Stimulated activated naive B cell treated with anti-CD40 and anti-IgM and Interleukin-4, amounts not matched to agents 10 μg/mL and 1 μg/mL and 100 μg/mL, for 72 hours (primary cell): ENCODE measurements around the gene CTDSP1.

ENCODE experiments used
- ATAC-seq, 2 donors: fragments of 150-1000 bp; cut with Tn5 transposase; replicated peaks; 2 replicates each; pipeline ENCODE4 v1.10.0; 2021; ENCODE audit warnings: moderate library complexity in 1 of 2
- DNase-seq: peaks from one replicate; pipeline ENCODE4 v3.0.0; 2021
- H3K27ac Mint-ChIP-seq: one replicate; pipeline ENCODE4 v1.8.0; 2022; ENCODE audit warnings: mild to moderate bottlenecking, mixed read lengths
- H3K27me3 Mint-ChIP-seq, 2 donors: one replicate each; pipeline ENCODE4 v1.8.0; 2022; ENCODE audit warnings: mixed read lengths in 2 of 2
- H3K36me3 Mint-ChIP-seq, 2 donors: one replicate each; pipeline ENCODE4 v1.8.0; 2022; ENCODE audit warnings: mixed read lengths in 2 of 2, mild to moderate bottlenecking in 1 of 2
- H3K4me1 Mint-ChIP-seq, 2 donors: one replicate each; pipeline ENCODE4 v1.8.0; 2022; ENCODE audit warnings: mixed read lengths in 2 of 2, mild to moderate bottlenecking in 1 of 2
- H3K4me3 Mint-ChIP-seq, 2 donors: one replicate each; pipeline ENCODE4 v1.8.0; 2022; ENCODE audit warnings: mild to moderate bottlenecking in 2 of 2, mixed read lengths in 2 of 2, moderate library complexity in 1 of 2
- H3K9me3 Mint-ChIP-seq, 2 donors: one replicate each; pipeline ENCODE4 v1.8.0; 2022; ENCODE audit warnings: mixed read lengths in 2 of 2, mild to moderate bottlenecking in 1 of 2

Gene CTDSP1

DNA sequence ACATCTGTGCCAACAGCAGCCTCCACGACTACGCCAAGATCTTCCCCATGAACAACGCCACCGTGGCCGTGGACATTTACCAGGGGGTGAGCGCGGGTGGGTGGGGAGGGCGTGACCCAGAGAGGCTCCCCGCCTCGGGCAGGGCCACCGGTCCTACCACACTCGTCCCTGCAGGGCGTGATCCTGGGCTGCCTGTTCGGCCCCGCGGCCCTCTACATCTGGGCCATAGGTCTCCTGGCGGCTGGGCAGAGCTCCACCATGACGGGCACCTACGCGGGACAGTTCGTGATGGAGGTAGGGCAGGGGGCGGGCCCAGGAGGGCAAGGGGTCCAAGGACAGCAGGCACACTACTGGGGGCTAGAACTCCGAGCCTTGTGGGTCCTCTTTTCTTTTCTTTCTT is 8.5 kb upstream of the CTDSP1 start:
- Mint-ChIP-seq H3K4me1 (peaks cover 19 to 33% of the 10 kb centered on the region in 2 donors), H3K27me3 (peaks cover 4 to 17% of the 10 kb centered on the region in 2 donors), H3K27ac (no peak overlapping the region), H3K9me3 (no peaks in the 10 kb centered on the region), H3K36me3 (no peaks in the 10 kb centered on the region), H3K4me3 (no peak overlapping the region)
- ATAC-seq: no peak
- DNase-seq: no peak

DNA sequence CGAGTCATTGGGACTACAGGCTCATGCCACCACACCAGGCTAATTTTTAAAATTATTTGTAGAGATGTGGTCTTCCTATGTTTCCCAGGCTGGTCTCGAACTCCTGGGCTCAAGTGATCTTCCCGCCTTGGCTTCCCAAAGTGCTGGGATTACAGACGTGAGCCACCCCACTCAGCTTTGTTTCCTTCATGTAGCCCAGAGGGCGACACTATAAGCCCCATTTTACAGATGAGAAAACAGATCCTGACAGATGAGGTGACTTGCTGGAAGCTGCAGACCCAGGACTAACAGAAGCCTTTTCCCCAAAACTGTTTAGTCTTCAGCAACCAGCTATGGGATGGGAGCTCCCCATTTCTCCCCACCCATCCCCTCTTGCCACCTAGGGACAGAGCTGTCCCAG is 7.2 kb upstream of the CTDSP1 start:
- Mint-ChIP-seq H3K27ac (no peak overlapping the region), H3K4me3 (no peak overlapping the region), H3K9me3 (no peaks in the 10 kb centered on the region), H3K4me1 (peaks cover 25 to 40% of the 10 kb centered on the region in 2 donors), H3K27me3 (peaks cover 0 to 6% of the 10 kb centered on the region in 2 donors), H3K36me3 (no peaks in the 10 kb centered on the region)
- DNase-seq: no peak
- no peak for ATAC-seq

DNA sequence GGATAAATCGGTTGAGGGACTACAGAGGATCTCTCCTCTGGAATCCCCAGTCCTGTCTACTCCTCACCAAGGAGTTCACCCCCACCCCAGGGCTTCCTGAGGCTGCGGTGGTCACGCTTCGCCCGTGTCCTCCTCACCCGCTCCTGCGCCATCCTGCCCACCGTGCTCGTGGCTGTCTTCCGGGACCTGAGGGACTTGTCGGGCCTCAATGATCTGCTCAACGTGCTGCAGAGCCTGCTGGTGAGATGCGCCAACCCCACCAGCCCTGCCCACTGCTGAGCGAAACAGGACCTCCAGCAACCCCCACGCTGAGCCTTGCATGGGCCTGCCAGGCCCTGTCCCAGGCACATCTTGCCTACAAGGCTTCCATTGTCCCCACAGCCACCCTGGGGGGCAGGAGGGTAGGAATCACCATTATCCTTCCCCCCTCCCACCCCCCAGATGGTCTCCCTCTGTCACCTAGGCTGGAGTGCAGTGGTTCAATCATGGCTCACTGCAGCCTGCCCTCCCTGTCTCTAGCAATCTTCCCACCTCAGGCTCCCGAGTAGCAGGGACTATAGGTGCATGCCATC is 6.7 kb upstream of the CTDSP1 start:
- peaks cover 0 to 6% of the 10 kb centered on the region in 2 donors for H3K27me3 Mint-ChIP-seq
- H3K27ac Mint-ChIP-seq: no peak overlapping the region
- no peak overlapping the region for H3K4me3 Mint-ChIP-seq
- H3K36me3 Mint-ChIP-seq: no peaks in the 10 kb centered on the region
- ATAC-seq (no peak), DNase-seq (no peak)
- peaks cover 30 to 41% of the 10 kb centered on the region in 2 donors for H3K4me1 Mint-ChIP-seq
- no peaks in the 10 kb centered on the region for H3K9me3 Mint-ChIP-seq

DNA sequence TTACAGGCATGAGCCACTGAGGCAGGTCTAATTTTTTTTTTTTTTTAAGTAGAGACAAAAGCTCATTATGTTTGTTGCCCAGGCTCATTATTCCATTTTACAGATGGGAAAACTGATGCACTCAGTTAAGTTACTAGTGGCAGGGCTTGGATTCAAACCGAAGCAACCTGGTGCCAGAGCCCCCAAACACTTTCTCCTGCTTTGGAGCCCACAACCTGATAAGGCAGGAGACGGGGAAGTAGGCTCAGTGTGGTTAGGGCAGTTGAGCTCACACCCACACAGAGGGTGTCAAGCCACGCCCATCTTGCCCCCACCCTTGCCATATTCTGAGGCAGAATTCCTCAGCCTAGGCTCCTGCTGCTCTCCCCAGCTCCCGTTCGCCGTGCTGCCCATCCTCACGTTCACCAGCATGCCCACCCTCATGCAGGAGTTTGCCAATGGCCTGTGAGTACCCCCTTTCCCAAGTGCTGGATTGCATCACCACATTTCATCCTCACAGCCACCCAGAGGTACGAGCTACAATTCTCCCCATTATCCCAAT is 5.8 kb upstream of the CTDSP1 start:
- Mint-ChIP-seq H3K4me1 (peaks cover 30 to 47% of the 10 kb centered on the region in 2 donors), H3K27me3 (peaks cover 0 to 7% of the 10 kb centered on the region in 2 donors), H3K36me3 (no peaks in the 10 kb centered on the region), H3K4me3 (no peak overlapping the region), H3K27ac (no peak overlapping the region), H3K9me3 (no peaks in the 10 kb centered on the region)
- no peak for ATAC-seq
- no peak for DNase-seq

DNA sequence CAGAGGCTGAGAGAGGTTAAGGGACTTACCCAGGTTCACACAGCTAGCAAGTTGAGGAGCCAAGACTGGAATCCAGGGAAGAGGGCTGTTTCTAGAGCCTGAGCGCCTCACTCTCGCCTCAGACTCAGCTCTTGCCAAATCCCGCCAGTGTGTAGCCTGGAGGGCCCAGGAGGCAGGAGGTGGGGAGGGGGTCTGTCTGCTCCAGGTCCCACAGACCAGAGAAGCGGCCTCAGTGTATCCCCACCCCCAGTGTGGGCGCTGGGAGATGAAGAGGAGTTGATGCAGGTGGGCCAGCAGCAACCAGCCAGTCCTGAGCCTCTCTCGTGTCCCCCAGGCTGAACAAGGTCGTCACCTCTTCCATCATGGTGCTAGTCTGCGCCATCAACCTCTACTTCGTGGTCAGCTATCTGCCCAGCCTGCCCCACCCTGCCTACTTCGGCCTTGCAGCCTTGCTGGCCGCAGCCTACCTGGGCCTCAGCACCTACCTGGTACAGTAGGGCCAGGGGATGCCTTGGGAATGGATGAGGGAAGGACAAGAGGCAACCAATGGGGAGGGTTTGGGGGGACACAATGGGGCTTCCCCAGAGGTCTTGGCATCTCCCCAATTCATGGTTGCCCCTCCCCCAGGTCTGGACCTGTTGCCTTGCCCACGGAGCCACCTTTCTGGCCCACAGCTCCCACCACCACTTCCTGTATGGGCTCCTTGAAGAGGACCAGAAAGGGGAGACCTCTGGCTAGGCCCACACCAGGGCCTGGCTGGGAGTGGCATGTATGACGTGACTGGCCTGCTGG is 5.2 kb upstream of the CTDSP1 start:
- no peaks in the 10 kb centered on the region for H3K36me3 Mint-ChIP-seq
- no peak for ATAC-seq

DNA sequence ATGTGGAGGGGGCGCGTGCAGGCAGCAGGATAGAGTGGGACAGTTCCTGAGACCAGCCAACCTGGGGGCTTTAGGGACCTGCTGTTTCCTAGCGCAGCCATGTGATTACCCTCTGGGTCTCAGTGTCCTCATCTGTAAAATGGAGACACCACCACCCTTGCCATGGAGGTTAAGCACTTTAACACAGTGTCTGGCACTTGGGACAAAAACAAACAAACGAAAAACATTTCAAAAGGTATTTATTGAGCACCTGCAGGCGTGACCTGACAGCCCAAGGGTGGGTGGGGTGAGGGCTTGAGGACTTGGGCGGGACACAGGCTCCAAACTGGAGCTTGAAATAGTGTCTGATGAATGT is 4.6 kb upstream of the CTDSP1 start:
- H3K27ac Mint-ChIP-seq: peak overlapping the region; percentile 42
- H3K36me3 Mint-ChIP-seq: no peaks in the 10 kb centered on the region
- H3K27me3 Mint-ChIP-seq: peaks cover 0 to 7% of the 10 kb centered on the region in 2 donors
- H3K4me3 Mint-ChIP-seq: no peak overlapping the region
- no peak for ATAC-seq
- peaks cover 30 to 52% of the 10 kb centered on the region in 2 donors for H3K4me1 Mint-ChIP-seq
- H3K9me3 Mint-ChIP-seq: no peaks in the 10 kb centered on the region
- DNase-seq: no peak

More for the DNA sequence above, 5.2 kb upstream of the CTDSP1 start:
- H3K27me3 Mint-ChIP-seq: peaks cover 0 to 7% of the 10 kb centered on the region in 2 donors
- no peak for DNase-seq
- H3K9me3 Mint-ChIP-seq: no peaks in the 10 kb centered on the region
- peak overlapping the region; percentile 42 for H3K27ac Mint-ChIP-seq
- no peak overlapping the region for H3K4me3 Mint-ChIP-seq
- H3K4me1 Mint-ChIP-seq: peaks cover 30 to 50% of the 10 kb centered on the region in 2 donors

DNA sequence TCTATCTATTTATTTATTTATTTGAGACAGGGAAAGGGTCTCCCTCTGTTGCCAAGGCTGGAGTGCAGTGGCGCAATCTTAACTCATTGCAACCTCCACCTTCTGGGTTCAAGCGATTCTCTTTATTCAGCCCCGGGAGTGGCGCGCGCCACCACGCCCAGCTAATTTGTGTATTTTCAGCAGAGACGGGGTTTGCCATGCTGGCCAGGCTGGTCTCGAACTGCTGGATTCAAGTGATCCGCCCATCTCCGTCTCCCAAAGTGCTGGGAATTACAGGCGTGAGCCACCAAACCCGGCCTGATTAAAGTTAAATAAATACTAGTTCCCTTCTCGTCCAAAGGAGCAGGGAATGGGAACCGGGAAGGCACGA is 4.2 kb upstream of the CTDSP1 start:
- ATAC-seq (no peak), DNase-seq (no peak)
- Mint-ChIP-seq H3K27ac (peak overlapping the region; percentile 97), H3K4me1 (peaks cover 30 to 56% of the 10 kb centered on the region in 2 donors), H3K4me3 (peak overlapping the region; percentile 95 to 99), H3K36me3 (no peaks in the 10 kb centered on the region), H3K27me3 (peaks cover 0 to 7% of the 10 kb centered on the region in 2 donors), H3K9me3 (no peaks in the 10 kb centered on the region)

DNA sequence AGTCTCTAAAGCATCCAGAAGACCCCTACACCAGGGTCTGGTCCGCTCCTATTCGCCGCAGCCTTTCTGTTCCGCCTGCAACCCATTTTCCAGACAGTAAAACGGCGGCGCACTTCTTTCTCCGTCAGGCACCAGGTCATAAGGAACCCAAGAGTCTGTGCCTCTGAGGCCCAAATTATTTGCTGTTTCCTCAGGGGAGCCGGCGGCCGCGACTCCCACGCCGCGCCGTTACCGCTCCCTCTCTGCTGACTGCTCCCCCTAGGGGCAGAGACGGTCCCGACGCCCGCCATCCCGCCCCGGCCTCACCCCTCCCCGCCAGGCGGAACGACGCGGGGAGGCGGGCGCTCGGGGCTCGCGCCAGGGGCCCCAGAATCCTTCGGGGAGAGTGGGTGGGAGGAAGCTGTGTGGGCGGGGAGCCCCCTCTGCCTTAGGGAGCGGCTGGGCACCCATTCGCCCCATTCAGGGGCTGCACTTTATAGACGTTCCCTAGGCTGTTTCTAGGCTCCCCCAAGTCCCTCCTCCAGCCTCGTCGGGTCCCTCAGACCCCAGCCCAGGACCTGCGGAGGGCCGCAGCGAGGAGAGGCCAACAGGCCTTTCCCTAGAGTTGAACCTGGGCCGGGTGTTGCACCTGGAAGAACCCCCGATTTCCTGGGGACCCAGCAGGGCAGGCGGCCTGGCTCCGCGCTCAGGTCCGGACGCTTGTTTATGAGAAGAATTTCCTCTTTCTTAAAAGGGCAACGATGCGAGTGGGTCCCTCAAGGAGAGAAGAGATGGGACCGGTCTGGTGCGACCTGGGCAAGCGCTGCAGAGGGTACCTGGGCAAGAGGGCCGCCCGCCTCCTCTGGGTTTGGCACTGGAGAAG is 3.6 kb upstream of the CTDSP1 start:
- DNase-seq (peak; percentile 93), ATAC-seq (peak; percentile 69 to 70)
- Mint-ChIP-seq H3K9me3 (no peaks in the 10 kb centered on the region), H3K4me3 (peak overlapping the region; percentile 95 to 99), H3K27me3 (peaks cover 0 to 7% of the 10 kb centered on the region in 2 donors), H3K27ac (peak overlapping the region; percentile 97), H3K36me3 (no peaks in the 10 kb centered on the region), H3K4me1 (peaks cover 33 to 59% of the 10 kb centered on the region in 2 donors)

DNA sequence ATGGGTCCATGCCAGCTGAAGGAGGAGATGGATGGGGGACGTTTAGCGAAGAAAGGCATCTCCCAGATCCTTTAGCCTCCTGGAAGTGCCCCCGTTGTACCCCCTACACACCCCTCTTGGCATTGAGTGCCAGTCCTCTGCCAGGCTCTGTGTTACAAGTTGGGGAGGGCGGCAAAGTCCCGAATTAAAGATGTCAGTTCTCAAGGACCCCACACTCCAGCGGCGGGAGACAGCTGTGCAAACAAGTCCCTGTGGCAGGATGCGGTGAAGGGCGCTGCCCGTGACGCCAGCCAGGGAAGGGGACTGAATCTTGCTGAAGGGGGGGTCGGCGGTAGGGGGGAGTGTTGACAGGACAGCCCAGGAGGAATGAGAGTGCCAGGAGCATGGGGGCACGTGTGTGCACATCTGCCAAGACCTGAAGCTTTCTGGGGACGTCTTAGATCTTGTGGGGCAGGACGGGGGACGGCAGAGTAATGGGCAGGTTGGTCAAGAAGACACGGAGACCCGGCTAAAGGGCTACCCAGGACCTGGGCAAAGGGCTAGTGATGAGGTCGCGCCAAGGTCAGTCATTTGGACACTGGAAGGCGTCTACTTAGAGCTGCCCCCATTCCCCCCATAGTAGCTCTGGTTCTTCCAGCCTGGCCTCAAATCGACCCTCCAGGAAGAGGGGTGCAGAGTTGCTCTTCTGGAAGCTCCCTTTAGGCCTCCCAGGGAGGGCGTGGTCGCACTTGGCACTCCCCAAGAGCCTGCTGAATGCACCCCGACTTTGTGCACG is 2.8 kb upstream of the CTDSP1 start:
- no peak for ATAC-seq
- Mint-ChIP-seq H3K27ac (peak overlapping the region; percentile 97), H3K27me3 (peaks cover 0 to 7% of the 10 kb centered on the region in 2 donors), H3K4me1 (peaks cover 40 to 68% of the 10 kb centered on the region in 2 donors), H3K9me3 (no peaks in the 10 kb centered on the region), H3K36me3 (no peaks in the 10 kb centered on the region), H3K4me3 (peak overlapping the region; percentile 95 to 99)
- DNase-seq: no peak

DNA sequence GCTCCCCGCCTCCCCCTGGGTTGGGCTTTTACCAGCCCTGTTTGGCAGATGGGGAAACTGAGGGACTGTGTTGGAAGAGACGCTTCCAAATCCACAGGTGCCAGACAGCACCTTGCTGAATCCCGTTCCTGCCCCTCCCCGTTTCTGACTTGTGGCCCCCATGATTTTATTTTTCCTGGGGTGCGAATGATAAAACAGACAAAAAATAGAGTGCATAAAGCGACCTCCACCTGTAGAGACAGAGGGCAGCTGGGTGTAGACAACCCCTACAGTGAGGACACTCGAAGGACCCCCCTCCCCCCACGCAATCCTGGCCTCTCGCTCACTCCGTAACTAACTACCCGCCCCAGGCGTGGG is 2.2 kb upstream of the CTDSP1 start:
- Mint-ChIP-seq H3K36me3 (peaks cover 3% of the 10 kb centered on the region in 2 donors), H3K9me3 (no peaks in the 10 kb centered on the region), H3K27me3 (peaks cover 0 to 7% of the 10 kb centered on the region in 2 donors), H3K4me3 (peak overlapping the region; percentile 95 to 99), H3K4me1 (peaks cover 44 to 73% of the 10 kb centered on the region in 2 donors), H3K27ac (peak overlapping the region; percentile 84)
- ATAC-seq (no peak), DNase-seq (no peak)

DNA sequence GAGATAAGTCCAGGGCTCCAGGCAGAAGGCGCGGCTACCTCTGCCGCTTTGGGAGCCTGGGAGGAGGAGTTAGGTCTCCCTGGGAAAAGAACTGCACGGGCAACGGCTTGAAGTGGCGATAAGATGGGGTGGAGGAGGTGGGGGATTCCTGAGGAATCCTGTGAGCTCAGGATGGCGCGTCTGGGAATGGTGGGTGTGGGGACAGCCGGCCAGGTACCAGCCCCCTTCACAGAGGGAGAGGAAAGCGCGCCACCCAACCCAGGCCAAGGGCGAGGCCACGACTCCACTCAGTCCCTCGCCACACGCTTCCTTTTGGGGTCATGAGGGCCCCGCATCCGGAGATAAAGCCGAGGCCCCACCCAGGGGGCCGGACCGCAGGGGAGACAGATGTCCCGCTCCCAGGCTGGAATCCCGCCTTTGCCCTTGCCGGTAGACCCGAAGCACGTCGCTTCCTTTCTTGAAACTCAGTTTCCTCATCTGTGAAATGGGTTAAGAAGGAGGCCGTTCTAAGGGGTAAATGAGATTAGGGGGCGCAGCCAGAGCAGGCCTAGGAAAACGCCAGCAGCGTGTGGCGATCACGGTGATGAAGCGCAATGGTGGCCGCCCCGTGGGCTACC is 1.7 kb upstream of the CTDSP1 start:
- Mint-ChIP-seq H3K4me3 (peak overlapping the region; percentile 95 to 99), H3K36me3 (peaks cover 5 to 6% of the 10 kb centered on the region in 2 donors), H3K4me1 (peaks cover 42 to 76% of the 10 kb centered on the region in 2 donors), H3K27me3 (peaks cover 0 to 7% of the 10 kb centered on the region in 2 donors), H3K27ac (peak overlapping the region; percentile 84), H3K9me3 (no peaks in the 10 kb centered on the region)
- DNase-seq (no peak), ATAC-seq (no peak)

DNA sequence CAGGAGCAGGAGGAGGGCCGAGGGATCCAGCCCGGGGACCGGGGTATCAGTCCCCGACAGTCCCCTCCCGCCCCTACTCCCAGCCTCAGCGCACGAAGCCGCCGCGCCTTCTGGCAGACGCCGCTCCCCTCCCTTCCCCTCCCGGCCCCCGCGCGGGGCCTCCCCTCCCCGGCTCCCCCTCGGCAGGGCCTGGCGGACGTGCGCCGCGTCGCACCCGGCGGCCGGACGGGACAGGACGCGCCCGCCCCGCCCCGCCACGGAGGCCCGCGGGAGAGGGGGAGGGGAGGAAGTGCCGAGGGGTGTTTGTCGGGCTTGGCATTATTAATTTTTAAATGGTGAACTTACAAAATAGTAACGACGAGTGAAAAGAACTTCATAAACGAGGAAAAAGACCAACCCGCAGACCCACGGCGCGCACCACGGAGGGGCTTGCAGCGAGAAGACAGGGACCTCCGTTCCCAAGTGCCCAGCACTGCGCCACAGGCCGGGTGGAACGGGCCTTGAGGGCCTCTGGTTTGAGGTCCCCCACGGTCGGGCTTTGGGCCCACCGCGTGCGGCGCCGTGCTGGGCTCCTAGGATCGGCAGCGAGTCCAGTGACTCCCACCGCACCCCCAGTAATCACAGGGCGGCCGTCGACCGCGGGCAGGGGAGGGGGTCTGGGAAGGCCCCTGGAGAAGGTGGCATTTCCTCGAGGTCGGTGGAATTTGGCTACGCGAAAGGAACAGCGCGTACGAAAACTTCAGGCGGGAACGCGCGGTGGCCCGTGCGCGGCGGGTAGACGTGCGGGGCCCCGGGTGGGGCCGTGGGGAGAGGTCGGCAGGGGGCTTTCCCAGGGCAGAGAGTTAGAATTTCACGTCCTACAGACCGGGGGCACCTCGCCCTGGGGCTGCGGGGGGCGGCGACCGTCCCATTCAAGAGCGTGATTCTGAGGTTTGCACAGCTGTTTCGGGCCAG is 954 bp upstream of the CTDSP1 start:
- no peak for DNase-seq
- H3K4me1 Mint-ChIP-seq: peaks cover 44 to 77% of the 10 kb centered on the region in 2 donors
- H3K27me3 Mint-ChIP-seq: peaks cover 0 to 7% of the 10 kb centered on the region in 2 donors
- peak overlapping the region; percentile 73 for H3K27ac Mint-ChIP-seq
- no peaks in the 10 kb centered on the region for H3K9me3 Mint-ChIP-seq
- peaks cover 12 to 13% of the 10 kb centered on the region in 2 donors for H3K36me3 Mint-ChIP-seq
- H3K4me3 Mint-ChIP-seq: peak overlapping the region; percentile 76 to 99
- no peak for ATAC-seq
